MM.1S (cell line): Measurements from ENCODE around the gene SQOR.

Experiments
- DNase-seq: peaks from one replicate; pipeline ENCODE4 v3.0.0-alpha.2; 2015
- H2AFZ ChIP-seq: fragments of 300-600 bp; sonication (generic); 2 replicates; pipeline ENCODE4 v1.6.0; 2016; ENCODE audit warnings: antibody characterized with exemption, low read length
- H3F3A ChIP-seq: fragments of 300-600 bp; sonication (generic); 2 replicates; pipeline ENCODE4 v1.6.1; 2016; ENCODE audit warnings: mild to moderate bottlenecking, antibody characterized with exemption, low read length, moderate library complexity, mixed read lengths; ENCODE audit not compliant: insufficient read depth
- H3K27ac ChIP-seq: fragments of 300-600 bp; sonication (generic); 2 replicates; pipeline ENCODE4 v1.5.1; 2016; ENCODE audit warnings: mild to moderate bottlenecking, low read length
- H3K27me3 ChIP-seq: fragments of 300-600 bp; sonication (generic); replicated peaks from 2 replicates; pipeline ENCODE4 v1.6.0; 2016; ENCODE audit warnings: low read length; ENCODE audit not compliant: insufficient read depth
- H3K36me3 ChIP-seq: fragments of 300-600 bp; sonication (generic); replicated peaks from 2 replicates; pipeline ENCODE4 v1.6.1; 2016; ENCODE audit warnings: mild to moderate bottlenecking, low read length, mixed read lengths; ENCODE audit not compliant: insufficient read depth
- H3K4me1 ChIP-seq: fragments of 300-600 bp; sonication (generic); 2 replicates; pipeline ENCODE4 v1.6.1; 2016; ENCODE audit warnings: low read length, mixed read lengths
- H3K4me2 ChIP-seq: fragments of 300-600 bp; sonication (generic); 2 replicates; pipeline ENCODE4 v1.6.0; 2016; ENCODE audit warnings: low read depth, low read length
- H3K4me3 ChIP-seq: fragments of 300-600 bp; sonication (generic); 2 replicates; pipeline ENCODE4 v1.5.1; 2016; ENCODE audit warnings: low read length, mixed read lengths
- H3K79me2 ChIP-seq: fragments of 300-600 bp; sonication (generic); 2 replicates; pipeline ENCODE4 v1.6.1; 2016; ENCODE audit warnings: mixed run types, low read length, mixed read lengths
- H3K9ac ChIP-seq: fragments of 300-600 bp; sonication (generic); 2 replicates; pipeline ENCODE4 v1.6.1; 2016; ENCODE audit warnings: low read length, mixed read lengths
- H3K9me2 ChIP-seq: fragments of 300-600 bp; sonication (generic); replicated peaks from 2 replicates; pipeline ENCODE4 v1.6.1; 2016; ENCODE audit warnings: mild to moderate bottlenecking, low read length, mixed read lengths; ENCODE audit not compliant: insufficient read depth
- H3K9me3 ChIP-seq: fragments of 300-600 bp; sonication (generic); replicated peaks from 2 replicates; pipeline ENCODE4 v1.6.1; 2016; ENCODE audit warnings: mild to moderate bottlenecking, low read length, mixed read lengths; ENCODE audit not compliant: insufficient read depth
- H4K20me1 ChIP-seq: fragments of 300-600 bp; sonication (generic); 2 replicates; pipeline ENCODE4 v1.6.1; 2016; ENCODE audit warnings: mild to moderate bottlenecking, low read length, moderate library complexity, mixed read lengths; ENCODE audit not compliant: insufficient read depth
- CTCF ChIP-seq: fragments of 300-600 bp; sonication (generic); IDR thresholded peaks from 2 replicates; pipeline ENCODE4 v1.5.1; 2016; ENCODE audit warnings: antibody characterized with exemption, low read length, mixed read lengths
- EZH2 ChIP-seq: fragments of 300-600 bp; sonication (generic); optimal IDR thresholded peaks from 2 replicates; pipeline ENCODE3; 2017; ENCODE audit warnings: low read depth, mild to moderate bottlenecking, antibody characterized with exemption, low read length, mixed read lengths
- EZH2phosphoT487 ChIP-seq: fragments of 300-600 bp; sonication (generic); IDR thresholded peaks from 2 replicates; pipeline ENCODE4 v1.6.1; 2018; ENCODE audit warnings: antibody characterized with exemption, low read length

The SQOR gene

GRCh38 chr15:45657254-45657653, 22.4 kb downstream of the SQOR start:
- Histone ChIP-seq H4K20me1 (no peaks in the 10 kb centered on the region), H3K27ac (no peak overlapping the region), H3K4me2 (no peak overlapping the region), H3K79me2 (peaks cover 54% of the 10 kb centered on the region), H3K27me3 (no peaks in the 10 kb centered on the region), H3K9me3 (no peaks in the 10 kb centered on the region), H3F3A (no peaks in the 10 kb centered on the region), H3K9me2 (no peaks in the 10 kb centered on the region), H2AFZ (no peak overlapping the region), H3K4me3 (no peak overlapping the region), H3K4me1 (no peaks in the 10 kb centered on the region), H3K9ac (no peak overlapping the region), H3K36me3 (no peaks in the 10 kb centered on the region)
- TF ChIP-seq CTCF, result no peak
- no peak for TF ChIP-seq EZH2
- no peak for TF ChIP-seq EZH2phosphoT487
- no peak for DNase-seq

- H3F3A ChIP-seq, result no peaks in the 10 kb centered on the region
- H4K20me1 ChIP-seq, result no peaks in the 10 kb centered on the region
- H3K4me1 ChIP-seq, result no peaks in the 10 kb centered on the region
- no peaks in the 10 kb centered on the region for H3K9me3 ChIP-seq
- no peak overlapping the region for H2AFZ ChIP-seq
- H3K9me2 ChIP-seq, result no peaks in the 10 kb centered on the region
- no peak overlapping the region for H3K9ac ChIP-seq
- no peak for DNase-seq
- H3K27me3 ChIP-seq, result no peaks in the 10 kb centered on the region
- H3K4me2 ChIP-seq, result no peak overlapping the region
- no peaks in the 10 kb centered on the region for H3K36me3 ChIP-seq
- peaks cover 47% of the 10 kb centered on the region for H3K79me2 ChIP-seq
- no peak overlapping the region for H3K4me3 ChIP-seq
- TF ChIP-seq EZH2 (no peak), EZH2phosphoT487 (no peak), CTCF (no peak)
- H3K27ac ChIP-seq, result no peak overlapping the region
Measured at GRCh38 chr15:45657764-45658545, 23.1 kb downstream of the SQOR start.

GRCh38 chr15:45660231-45660979, 25.6 kb downstream of the SQOR start:
- Histone ChIP-seq H3K79me2 (peaks cover 23% of the 10 kb centered on the region), H3K4me1 (no peaks in the 10 kb centered on the region), H3K4me2 (no peak overlapping the region), H4K20me1 (no peaks in the 10 kb centered on the region), H2AFZ (no peak overlapping the region), H3F3A (no peaks in the 10 kb centered on the region), H3K9me3 (no peaks in the 10 kb centered on the region), H3K36me3 (no peaks in the 10 kb centered on the region; the same call in 1 of the 2 replicates), H3K9me2 (no peaks in the 10 kb centered on the region), H3K9ac (no peak overlapping the region), H3K27me3 (no peaks in the 10 kb centered on the region), H3K4me3 (no peak overlapping the region), H3K27ac (no peak overlapping the region)
- no peak for DNase-seq
- TF ChIP-seq CTCF (no peak), EZH2phosphoT487 (no peak), EZH2 (no peak)
